HG03442 (cell line): ENCODE measurements around the gene PIF1.
"Not testable (repeated sequence)": the region's sequence is repeated elsewhere in the genome, so short reads cannot be mapped to it uniquely, and the experiment has no call there.

Source experiments
- ATAC-seq: cut with Tn5 transposase; IDR thresholded peaks from one replicate; pipeline ENCODE4 v1.9.1; 2021; ENCODE audit warnings: mild to moderate bottlenecking, moderate library complexity; ENCODE audit not compliant: unreplicated experiment

Gene PIF1

DNA sequence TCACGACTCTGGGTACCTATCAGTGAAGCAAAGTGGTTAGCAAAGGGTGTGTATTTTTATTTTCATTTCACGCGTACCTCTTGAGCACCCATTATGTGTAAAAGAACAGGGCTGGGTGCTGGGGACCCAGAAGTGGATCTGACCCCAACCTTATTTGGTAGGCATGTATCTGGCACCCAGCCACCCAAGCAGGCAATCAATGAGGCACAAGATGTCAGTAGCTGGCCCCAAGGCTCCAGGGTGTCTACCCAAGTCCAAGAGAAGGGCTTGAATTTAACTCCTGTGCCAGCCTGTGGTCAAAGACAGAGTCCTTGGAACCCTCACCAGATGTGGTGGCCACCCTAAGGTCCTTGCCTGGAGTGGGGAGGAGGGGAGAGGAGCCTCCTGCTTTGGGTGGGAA lies 22.0 kb upstream of the PIF1 start:
- ATAC-seq: no peak

DNA sequence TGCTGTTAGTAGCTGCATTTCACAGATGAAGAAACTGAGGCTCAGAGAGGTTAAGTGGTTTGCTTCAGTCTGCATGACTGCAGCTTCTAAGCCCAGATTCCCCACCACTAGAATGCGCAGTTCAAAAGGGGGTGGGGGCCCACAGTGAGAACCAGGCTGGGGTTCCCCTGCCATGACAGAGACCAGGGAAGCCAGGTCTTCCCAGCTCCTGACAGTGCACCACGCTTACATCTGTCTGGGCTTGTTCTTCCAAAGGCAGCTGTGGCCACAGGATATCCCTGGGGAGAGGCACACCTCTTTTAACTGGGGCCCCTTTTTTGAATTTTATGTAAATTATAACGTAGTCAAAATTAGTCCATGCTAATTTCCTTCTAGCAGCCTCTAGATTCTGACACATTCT lies 21.6 kb upstream of the PIF1 start:
- ATAC-seq: no peak

DNA sequence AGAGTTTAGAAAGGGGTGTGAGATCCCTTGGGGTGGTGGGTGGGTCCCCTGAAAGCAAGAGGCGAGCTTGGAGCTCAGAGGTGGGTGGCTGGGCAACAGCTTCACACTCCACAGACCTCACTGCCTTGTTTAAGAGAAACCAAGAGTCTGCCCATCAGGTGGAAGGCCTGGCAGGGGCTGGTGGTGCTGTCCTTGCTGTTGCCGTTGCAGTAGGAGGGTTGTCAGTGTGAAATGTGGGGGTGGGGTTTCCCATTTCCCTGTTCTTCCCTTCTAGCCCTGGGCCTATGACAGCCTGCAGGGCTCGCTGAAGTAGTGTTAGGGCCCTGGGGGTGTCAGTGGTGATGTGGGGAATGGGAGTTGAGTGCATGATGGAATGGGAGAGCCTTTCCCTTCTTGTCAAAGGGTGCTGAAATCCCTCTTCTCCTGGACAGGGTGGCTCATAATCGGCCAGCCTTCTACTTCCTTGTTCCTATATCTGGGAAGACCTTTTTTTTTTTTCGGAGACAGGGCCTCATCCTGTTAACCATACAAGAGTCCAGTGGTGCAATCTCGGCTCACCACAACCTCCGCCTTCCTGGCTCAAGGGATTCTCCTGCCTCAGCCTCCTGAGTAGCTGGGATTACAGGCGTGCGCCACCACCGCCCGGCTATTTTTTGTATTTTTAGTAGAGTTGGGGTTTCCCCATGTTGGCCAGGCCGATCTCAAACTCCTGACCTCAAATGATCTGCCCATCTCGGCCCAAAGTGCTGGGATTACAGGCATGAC lies 20.6 kb upstream of the PIF1 start:
- ATAC-seq: no peak

DNA sequence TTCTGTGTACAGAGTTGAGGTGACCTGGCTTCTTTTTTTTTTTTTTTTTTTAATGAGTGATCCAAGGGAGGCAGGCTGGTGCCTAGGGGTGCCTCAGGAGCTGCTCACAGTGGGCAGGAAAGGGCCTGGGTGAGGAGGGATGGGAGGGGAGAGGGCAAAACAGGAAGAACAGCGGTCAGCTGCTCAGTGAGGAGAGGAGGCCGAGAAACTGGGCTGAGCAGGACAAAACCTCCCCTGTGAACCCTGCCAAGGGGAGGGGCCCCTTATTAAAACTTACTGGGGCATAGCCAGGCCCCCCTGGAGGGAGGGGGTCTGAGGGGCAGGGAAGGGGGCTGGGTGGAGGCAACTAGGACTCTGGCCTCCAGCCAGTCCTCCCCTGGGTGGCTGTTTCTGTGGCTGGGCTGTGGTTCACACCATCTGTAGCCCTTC lies 19.8 kb upstream of the PIF1 start:
- no peak for ATAC-seq

DNA sequence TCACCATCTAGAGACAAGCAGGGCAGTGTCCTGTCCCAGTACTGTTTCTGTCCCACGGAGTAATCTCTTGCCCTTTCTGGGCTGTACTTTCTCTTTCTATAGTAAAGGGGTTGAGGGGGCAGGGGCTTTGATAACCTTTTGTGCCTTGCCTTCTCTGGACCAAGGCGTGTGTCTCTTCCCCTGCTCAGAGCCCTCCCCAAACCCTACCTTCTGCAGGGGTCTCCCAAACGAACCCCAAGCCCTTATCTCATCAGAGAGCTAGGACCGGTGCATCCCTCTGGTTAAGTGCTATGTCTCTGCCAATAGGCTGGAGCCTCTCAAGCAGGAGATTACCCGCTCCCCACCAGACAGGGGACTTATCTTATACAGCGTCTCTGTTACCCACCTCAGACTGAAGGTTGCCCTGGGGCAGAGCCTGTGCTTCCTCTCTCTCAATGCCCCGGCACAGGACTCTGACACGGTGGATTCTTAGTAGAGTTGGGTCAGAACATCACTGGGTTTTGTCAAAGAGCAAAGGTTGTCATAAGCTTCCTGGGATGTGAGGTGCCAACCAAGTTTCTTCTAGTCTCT lies 19.2 kb upstream of the PIF1 start:
- no peak for ATAC-seq

DNA sequence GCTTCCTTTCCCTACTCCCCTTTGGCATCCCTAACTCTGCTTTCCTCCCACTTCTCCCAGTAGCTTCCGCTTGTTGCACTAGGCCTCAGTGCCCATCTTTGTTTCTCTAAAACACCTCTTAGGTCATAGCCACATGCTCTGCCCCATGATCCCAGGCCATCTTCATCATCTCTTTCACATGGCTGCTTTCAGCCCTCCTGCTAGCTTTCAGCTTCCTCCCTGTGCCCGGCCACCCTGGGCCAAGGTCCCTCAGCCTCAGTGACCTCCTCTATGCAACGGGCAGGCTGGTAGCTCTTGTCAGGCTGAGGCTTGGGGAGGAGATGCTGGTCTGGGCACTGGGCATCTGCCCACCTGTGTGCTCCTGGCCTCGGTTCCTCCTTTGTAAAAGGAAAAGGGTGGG lies 18.5 kb upstream of the PIF1 start:
- ATAC-seq: no peak

DNA sequence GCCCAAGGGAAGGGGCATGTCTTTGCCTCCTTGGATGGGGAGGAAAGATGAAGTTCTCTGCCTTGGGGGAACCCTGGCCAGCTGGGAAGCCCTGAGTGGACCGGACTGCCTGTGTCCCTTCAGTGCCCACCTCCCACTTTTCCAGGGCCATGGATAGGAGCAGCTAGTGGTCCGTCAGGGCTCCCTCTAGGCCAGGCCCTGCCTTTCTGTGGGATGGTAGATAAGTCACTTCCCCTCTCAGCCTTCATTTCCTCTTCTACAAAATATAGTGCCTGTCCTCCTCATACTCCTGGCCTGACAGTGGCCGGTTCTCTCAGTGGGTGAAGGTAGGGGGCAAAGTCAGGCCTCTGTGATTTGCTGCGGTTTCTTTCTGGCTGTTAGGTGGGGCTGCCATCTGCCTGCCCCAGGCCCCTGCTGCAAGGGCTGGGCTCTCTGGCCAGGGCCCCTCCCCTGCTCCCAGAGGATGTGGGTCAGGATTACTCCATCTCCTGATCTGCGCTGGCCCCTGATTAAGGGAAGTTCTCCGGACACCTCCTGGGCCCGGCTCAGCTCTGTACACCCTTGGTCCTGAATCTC lies 17.6 kb upstream of the PIF1 start:
- no peak for ATAC-seq

DNA sequence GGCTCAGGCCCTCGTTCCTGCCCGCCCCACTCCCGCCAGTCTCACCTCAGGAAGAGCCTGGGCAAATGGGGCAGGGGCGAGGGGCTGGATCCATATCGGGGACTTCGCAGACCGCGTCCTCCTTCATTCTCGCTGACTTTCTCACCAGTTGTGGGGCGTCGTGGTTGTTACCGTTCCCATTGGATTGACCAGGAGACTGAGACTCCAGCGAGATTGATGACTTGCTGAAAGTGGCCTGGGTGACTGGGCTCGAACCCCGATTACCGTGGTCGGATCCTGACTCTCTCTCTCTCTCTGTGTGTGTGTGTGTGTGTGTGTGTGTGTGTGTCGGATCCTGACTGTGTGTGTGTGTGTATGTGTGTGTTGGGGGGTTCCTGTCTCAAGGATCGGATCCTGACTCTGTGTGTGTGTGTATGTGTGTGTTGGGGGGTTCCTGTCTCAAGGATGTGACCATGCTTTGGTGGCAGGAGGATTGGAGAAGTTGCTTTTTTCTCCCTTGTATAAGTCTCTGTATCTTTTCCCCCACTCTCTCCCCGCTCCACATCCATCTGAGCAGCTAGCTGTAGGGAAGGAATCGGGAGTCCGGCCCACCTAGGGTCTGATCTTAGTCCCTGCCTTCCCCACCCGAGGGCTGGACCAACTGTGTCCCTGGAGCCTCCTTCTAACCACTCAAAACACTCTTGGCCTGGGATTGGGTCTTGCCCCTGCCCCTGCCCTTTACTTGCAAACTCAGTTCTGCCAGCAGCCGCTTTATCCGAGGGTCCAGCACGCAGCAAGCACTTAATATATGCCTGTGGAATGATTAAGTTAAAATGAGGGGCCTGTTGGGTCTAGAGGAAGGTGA lies 16.9 kb upstream of the PIF1 start:
- ATAC-seq: no peak

DNA sequence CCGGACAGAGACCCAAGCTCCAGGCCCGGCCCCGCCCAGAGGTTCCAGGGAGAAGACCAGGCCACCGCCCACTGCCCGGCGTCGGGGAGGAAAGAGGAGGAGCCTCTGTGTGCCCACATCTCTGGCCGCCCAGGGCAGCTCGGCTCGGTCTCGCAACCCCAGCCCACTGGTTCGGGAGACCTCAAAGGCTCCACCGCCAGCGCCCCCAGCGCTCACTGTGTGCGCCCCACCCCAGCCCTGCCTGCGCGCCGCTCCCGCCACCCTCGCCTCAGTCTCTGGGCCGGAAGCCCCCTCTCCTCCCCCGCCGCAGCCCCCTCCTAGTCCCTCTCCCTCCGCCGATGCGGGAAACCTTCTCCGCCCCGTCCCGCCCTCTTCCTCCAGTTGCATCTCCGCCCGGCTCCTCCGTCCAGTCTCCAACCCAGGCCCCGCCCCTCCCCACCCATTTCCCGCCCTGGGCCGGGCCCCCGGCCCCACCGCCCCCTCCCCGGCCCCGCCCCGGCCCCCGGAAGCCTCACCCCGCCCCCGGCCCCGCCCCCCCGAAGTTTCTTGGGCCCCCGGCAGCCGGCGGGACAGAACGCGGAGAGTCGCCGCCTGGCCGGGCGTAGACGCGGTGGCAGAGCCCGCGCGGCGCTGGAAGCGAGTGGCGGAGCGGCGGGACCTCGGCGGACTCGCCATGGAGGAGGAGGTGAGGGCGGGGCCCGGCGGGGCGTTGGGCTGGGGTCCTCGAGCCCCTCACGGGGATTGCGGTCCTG lies 16.1 kb upstream of the PIF1 start, which contains the start of gene PLEKHO2:
Gene PLEKHO2 (plus strand): TSS at position 572 of the 752 bp plus-strand sequence. CDS start 102 bp downstream, at position 674.
- peak; percentile 56 for ATAC-seq

DNA sequence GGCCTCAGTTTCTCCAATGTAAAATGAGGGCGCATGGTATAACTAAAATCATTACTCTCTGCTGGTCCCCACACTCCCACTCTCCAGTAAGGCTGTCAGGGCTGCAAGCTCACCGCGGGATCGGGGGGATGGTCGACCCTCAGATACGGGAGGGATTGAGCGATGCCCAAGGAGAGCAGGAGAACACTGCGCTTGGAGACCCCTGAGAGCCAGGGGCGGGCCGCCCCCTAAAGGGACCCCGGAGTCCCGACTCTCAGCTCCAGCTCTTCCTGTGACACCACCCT lies 15.6 kb upstream of the PIF1 start:
- no peak for ATAC-seq

DNA sequence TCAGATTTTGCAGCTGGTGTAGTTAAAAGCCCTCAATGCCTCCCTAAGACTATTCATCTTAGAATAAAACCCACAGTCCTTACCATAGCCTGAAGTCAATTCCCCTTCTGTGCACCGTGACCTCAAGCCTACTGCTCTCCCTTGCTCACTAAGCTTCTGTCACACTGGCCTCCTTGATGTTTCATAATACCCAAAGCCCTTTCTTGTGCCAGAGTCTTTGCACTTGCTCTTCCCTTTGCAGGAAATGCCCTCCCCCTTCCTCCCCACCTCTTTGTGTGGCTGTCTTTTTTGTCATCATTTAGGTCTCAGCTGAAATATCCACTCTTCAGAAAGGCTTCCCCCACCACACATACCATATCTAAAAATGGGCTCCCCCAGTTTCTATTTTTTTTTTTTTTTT lies 12.1 kb upstream of the PIF1 start:
- ATAC-seq: no peak

DNA sequence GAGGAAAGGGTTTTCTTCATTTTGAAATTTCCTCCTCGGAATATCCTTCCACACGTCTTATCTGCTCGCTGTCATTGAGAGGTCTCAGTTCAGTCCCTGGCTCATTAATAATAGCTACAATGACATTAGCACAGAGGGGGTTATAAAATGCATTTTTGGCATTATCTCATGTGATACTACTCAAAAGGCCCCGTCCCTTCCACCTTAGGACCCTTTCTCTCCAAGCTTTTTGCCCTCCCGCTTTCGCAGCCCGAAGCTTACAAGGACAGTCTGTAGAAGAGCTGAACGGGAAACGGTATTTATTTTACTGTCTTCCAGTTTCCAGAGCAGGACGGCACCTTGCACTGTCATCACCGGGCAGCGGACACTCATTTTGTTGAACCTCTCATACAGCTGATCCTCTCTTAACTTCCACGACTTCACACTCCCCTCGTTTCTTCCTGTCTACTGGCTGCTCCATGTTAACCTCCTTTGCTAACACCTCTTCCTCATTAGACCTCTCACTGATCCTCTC lies 10.6 kb upstream of the PIF1 start:
- ATAC-seq: no peak

DNA sequence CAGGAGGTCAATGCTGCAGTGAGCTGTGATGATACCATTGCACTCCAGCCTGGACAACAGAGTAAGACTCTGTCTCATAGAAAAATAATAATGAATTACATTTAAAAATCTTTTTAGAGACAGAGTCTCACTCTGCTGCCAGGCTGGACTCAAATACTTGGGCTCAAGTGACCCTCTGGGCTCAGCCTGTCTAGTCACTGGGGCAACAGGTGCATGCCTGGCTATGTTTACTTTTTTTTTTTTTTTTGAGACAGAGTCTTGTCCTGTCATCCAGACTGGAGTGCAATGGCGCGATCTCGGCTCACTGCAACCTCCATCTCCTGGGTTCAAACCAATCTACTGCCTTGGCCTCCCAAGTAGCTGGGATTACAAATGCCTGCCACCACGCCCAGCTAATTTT lies 8.2 kb upstream of the PIF1 start:
- ATAC-seq: no peak

DNA sequence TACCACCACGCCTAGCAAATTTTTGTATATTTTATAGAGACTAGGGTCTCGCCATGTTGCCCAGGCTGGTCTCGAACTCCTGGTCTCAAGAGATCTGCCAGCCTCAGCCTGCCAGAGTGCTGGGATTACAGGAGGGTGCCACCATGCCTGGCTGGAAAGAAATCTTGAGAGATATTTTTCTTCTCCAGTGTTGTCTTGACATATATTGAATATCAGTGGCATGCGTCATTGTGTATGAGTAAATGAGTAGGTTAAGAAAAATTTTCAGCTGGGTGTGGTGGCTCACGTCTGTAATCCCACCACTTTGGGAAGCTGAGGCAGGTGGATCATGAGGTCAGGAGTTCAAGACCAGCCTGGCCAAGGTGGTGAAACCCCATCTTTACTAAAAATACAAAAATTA lies 3.5 kb upstream of the PIF1 start:
- no peak for ATAC-seq

DNA sequence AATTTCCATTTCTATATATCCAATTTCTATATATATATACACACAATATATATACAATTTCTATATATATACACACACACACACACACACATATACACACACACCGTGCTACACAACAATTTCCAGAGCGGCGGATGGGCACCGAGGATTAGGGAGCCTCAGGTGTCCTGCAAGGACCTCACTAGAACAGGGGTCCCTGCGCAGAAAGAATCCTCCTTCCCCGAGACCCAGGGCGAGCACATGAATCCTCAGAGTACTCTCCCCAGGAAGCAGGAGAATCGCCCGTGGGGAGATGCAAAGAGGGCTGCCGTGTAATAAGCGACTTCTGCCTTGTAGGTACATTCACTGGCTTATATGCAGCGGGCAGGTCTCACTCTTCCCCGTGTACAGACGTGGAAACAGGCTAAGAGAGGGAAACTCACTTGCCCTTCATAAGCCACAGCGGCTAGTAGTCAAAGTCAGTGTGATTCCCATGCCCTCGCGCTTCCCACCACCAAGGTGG lies 467 bp downstream of the PIF1 start:
- no peak for ATAC-seq

DNA sequence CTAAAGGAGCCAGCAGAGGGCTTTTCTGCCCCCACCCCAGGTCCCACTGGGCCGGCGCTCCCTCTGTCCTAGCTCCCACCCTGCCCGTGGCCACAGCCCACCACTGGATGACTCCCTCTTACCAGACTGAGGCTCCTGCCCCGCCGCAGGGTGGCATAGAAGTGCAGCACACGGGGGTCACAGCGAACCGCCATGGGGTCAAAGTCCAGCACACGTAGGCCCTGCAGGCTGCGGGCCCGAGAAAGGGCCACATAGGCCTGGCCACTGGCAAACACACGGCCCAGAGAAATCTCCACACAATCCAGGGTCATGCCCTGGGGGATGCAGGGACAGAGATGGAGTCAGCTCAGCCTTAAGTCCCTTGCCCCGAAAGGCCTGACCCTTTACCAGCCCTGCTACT lies 9.0 kb downstream of the PIF1 start:
- ATAC-seq: no peak

DNA sequence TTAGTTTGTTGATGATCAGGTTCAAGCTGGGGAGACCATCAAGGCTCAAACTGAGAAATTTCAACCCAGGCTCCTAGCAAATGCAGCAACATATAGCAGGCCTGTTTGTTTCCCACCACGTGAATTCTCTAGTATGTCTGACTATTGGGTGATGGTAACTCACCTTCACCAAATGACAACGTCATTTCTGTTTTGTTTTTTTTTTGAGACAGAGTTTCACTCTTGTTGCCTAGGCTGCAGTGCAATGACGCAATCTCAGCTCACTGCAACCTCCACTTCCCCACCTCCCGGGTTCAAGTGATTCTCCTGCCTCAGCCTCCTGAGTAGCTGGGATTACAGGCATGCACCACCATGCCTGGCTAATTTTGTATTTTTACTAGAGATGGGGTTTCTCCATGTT lies 10.5 kb downstream of the PIF1 start:
- not testable (repeated sequence) for ATAC-seq

DNA sequence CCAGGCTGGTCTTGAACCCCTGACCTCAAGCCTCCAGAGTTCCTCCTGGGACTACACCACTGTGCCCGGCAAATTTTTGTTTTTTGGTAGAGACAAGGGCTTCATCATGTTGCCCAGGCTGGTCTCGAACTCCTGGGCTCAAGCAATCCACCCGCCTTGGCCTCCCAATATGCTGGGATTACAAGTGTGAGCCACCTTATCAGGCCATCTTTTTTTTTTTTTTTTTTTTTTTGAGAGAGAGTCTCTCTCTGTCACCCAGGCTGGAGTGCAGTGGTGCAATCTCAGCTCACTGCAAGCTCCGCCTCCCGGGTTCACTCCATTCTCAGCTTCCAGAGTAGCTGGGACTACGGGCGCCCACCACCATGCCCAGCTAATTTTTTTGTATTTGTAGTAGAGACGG lies 11.2 kb downstream of the PIF1 start:
- not testable (repeated sequence) for ATAC-seq

DNA sequence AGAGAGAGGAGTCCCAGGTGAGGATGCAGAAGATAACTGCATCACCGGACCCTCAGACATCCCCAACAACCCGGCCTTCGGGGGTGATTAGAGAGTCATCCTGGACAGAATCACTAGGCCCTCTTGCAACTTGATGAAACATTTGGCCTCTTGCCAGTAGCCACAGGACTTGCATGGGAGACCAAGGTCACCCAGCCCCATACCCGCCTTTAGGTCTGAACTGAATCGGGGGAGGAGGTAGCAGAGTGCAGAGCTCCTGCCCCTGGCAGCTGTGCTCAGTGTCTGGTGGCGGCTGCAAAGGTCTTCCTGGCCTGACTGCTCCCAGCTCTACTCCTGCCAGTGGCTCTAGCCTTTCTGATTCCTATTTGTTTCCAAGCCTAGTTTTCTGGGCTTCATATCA lies 12.4 kb downstream of the PIF1 start:
- peak; percentile 38 for ATAC-seq

DNA sequence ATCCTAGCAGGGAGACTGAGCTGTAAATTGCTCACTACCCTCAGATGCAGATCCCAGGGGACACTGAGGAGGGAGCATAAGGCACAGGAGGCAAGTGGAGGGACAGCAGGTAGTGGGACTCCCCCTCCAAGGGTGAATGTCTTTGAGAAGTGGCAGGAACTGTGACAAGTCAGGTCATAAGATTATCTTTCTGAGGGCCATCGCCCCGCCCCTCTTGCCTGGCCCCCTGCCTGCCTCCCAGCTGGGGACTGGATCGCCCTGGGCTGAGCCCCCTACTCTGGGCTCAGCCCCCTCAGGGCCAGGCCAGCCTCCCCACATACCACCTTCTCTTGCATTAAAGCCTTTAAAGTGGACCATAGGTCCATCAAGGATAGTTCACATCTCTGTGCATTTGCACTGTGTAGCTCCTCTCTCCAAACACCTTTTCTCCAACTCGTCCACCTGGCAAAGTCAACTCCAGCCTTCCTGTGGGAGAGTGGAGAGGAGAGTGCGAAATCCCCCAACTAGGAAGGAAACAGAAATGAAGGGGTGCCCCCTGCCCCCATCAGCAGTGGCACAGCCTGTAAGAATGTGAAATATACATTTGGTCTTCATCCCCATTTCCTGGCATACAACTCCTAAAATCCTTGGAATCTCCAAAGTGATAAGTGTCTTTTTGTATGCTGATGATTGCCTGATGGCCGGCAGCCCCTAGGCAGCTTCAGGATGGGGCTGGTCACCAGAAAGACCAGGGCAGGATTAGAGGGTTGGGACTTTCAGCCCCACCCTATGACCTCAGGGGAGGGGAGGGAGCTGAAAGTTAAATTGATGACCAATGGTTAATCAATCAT lies 14.7 kb downstream of the PIF1 start:
- ATAC-seq: no peak
